GM12892 (cell line): ENCODE results near the gene CAMTA1.

Source experiments
- POLR2A ChIP-seq: IDR thresholded peaks from 2 replicates; pipeline ENCODE4 v1.6.1; 2011; ENCODE audit warnings: low read depth, low read length, control low read depth
- POLR2AphosphoS5 ChIP-seq: IDR thresholded peaks from 2 replicates; pipeline ENCODE4 v1.6.1; 2011; ENCODE audit warnings: low read depth, low read length, control low read depth

- TF ChIP-seq POLR2A (no peak), POLR2AphosphoS5 (no peak)
Measured at GRCh38 chr1:6962996-6963911, 178.0 kb downstream of the CAMTA1 start.
